MG63 (cell line): ENCODE data around the gene ZNF215. TPM values are rescaled to one million over a fixed set of nuclear protein-coding genes. Genes with fewer than 3 reads are reported as not detected.
"Not testable (repeated sequence)": the region's sequence is repeated elsewhere in the genome, so short reads cannot be mapped to it uniquely, and the experiment has no call there.

Source experiments
- DNase-seq: peaks from one replicate; pipeline ENCODE4 v3.0.0-alpha.2; 2020
- H3K27me3 ChIP-seq: fragments of 250-450 bp; sonication (Bioruptor Pico); 2 replicates; pipeline ENCODE4 v1.5.1; 2020; ENCODE audit warnings: mild to moderate bottlenecking, moderate library complexity
- H3K36me3 ChIP-seq: fragments of 250-450 bp; sonication (Bioruptor Pico); 2 replicates; pipeline ENCODE4 v1.5.1; 2020; ENCODE audit warnings: mild to moderate bottlenecking, moderate library complexity
- H3K4me3 ChIP-seq: fragments of 250-450 bp; sonication (Bioruptor Pico); 2 replicates; pipeline ENCODE4 v1.5.1; 2020; ENCODE audit warnings: mild to moderate bottlenecking, moderate library complexity
- H3K9me3 ChIP-seq: fragments of 250-450 bp; sonication (Bioruptor Pico); 2 replicates; pipeline ENCODE4 v1.5.1; 2020; ENCODE audit warnings: mild to moderate bottlenecking, moderate library complexity
- total RNA-seq: library from RNA; depleted of rRNA; stranded (reverse); fragments of >200 nt; shearing (Covaris generic); gene quantifications from 2 replicates; pipeline ENCODE4 v1.2.3, GENCODE V29; 2014; ENCODE audit warnings: low replicate concordance

The ZNF215 gene
- total RNA-seq, 1 experiment from 2014 or later = 6.2 TPM

DNA sequence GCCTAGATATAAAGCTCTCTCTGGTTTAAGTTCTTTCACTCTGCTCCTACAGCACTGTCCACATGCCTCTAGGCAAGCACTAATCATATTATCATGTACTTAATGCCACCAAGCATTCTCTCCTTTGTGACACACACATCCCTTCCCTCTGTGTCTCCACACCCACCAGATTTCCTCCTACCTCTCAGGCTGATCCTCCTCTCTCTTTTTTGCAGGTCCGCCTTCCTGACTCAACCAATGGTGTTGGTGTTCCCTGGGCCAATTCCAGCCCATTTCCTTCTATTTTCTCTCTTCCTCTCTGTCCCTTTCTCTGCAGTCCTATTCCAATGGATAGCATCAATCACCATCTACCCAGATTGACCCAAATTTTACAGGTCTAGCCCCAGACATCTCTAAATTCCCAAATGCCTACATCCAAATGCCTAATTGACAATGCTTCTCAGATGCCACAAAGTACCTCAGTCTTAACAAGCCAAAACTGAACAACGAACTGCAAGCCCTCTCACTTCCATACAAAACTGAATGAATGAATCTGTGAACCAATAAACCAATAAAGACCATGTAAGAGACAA, 504 bp upstream of the ZNF215 start:
- peak; percentile 38 for DNase-seq
- no peaks in the 10 kb centered on the region for H3K9me3 ChIP-seq
- H3K4me3 ChIP-seq = peak overlapping the region; percentile 83
- no peaks in the 10 kb centered on the region for H3K27me3 ChIP-seq
- H3K36me3 ChIP-seq = 0 out of 2 replicates have a peak, but pooled peaks cover 3% of the 10 kb centered on the region

DNA sequence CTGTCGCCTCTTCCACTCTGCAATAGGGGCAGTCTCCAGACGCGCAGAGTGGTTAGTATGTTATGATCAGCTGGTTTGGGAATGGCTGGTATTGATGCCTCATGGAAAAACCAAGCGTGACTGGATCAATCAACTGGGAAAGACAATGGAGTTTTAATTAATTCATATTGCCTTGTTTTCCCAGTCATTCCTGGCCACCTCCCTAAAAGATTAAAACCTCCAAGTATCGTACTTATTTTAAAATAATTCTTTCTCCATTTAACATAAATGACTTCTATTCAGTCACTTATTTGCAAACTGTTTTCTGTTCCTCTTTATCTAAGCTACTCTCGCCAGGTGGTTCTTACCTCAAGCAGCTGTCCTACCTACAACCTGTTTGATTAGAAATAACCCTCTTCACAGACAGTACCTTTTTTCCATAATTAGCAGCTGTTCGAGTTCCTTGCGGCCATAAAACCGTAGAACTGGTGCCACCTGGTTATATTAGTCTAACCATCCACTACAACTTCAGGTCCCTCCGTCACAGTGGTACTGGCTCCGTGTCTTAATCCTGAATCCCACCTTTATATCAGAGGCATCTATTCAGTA, 898 bp downstream of the ZNF215 start:
- no peaks in the 10 kb centered on the region for H3K27me3 ChIP-seq
- peak overlapping the region; percentile 83 for H3K4me3 ChIP-seq
- DNase-seq = no peak
- 0 out of 2 replicates have a peak, but pooled peaks cover 3% of the 10 kb centered on the region for H3K36me3 ChIP-seq
- no peaks in the 10 kb centered on the region for H3K9me3 ChIP-seq

DNA sequence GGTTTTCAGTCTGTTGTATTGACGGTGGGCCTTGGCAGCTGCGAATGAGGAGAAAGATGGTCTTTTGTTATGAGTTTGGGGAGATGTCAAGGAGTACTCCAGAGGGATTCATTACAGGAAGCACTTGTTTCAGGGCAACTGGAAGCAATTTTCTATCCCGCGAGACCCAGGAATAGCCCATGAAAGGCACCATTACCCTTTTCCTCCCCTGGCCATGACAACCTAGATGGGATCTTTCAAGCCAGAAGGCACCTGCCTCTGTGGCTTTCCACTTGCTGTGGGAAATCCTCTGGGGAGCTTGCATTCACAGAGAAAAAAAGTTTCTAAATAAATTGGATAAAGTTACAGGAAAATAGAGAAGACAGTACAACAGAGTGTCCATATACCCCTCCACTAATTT, 2.7 kb downstream of the ZNF215 start:
- DNase-seq = no peak
- Histone ChIP-seq H3K36me3 (0 out of 2 replicates have a peak, but pooled peaks cover 3% of the 10 kb centered on the region), H3K9me3 (no peaks in the 10 kb centered on the region), H3K27me3 (no peaks in the 10 kb centered on the region), H3K4me3 (no peak overlapping the region)

GRCh38 chr11:6931146-6931713, 5.0 kb downstream of the ZNF215 start:
- Histone ChIP-seq H3K9me3 (no peaks in the 10 kb centered on the region), H3K4me3 (no peak overlapping the region), H3K27me3 (no peaks in the 10 kb centered on the region), H3K36me3 (peaks cover 3% of the 10 kb centered on the region; the same call in 1 of the 2 replicates)
- no peak for DNase-seq

GRCh38 chr11:6932145-6932544, 5.9 kb downstream of the ZNF215 start:
- H3K27me3 ChIP-seq = no peaks in the 10 kb centered on the region
- H3K9me3 ChIP-seq = no peaks in the 10 kb centered on the region
- H3K4me3 ChIP-seq = no peak overlapping the region
- DNase-seq = no peak
- H3K36me3 ChIP-seq = peaks cover 3% of the 10 kb centered on the region; the same call in 1 of the 2 replicates

DNA sequence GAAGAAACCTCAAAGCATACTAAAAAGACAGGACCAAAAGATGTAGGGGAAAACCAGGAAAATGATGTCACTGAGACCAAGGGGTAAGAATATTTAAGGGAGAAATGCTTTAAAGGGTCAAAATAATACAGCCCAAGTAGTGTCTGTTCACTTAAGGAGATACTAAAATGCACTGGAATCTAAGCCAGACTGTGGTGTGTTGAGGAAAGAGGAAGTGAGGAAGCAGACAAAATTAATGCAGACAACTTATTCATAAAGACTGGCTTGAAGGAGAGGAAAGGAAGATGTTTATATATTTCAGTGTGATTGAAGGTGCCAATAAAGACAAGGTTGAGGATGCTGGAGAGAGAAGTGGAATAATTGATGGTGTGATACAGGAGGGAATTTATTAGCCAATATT, 15.7 kb downstream of the ZNF215 start:
- DNase-seq = no peak
- no peaks in the 10 kb centered on the region for H3K27me3 ChIP-seq
- H3K9me3 ChIP-seq = no peaks in the 10 kb centered on the region
- H3K4me3 ChIP-seq = no peak overlapping the region
- no peaks in the 10 kb centered on the region; the same call in 1 of the 2 replicates for H3K36me3 ChIP-seq

- no peak for DNase-seq
Measured at GRCh38 chr11:6943131-6943530, 16.9 kb downstream of the ZNF215 start.

GRCh38 chr11:6954248-6954647, 28.0 kb downstream of the ZNF215 start:
- DNase-seq, H3K4me3 ChIP-seq, H3K36me3 ChIP-seq, H3K9me3 ChIP-seq, H3K27me3 ChIP-seq: not testable (repeated sequence)

More at GRCh38 chr11:6943131-6943530, 16.9 kb downstream of the ZNF215 start:
- H3K4me3 ChIP-seq = no peak overlapping the region
- no peaks in the 10 kb centered on the region for H3K9me3 ChIP-seq
- H3K36me3 ChIP-seq = no peaks in the 10 kb centered on the region; the same call in 1 of the 2 replicates
- H3K27me3 ChIP-seq = no peaks in the 10 kb centered on the region

DNA sequence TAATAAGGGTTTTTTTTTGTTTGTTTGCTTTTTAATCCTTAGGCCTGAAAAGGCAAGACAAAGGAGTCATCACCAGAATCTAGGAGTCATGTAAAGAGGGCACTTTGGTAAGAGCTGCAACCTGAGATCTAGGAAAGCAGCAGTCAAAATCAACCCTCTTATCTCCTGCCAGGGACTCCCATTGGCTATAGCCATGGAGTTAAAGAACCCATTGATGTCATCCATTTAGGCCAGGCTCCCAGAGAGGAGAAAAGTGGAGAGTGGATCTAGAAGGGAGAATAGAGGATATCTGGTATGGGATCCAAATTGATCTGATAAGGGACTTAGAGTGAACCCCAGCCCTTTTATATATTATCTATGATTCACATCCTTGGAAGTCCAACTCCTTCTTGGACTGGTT, 35.9 kb downstream of the ZNF215 start:
- DNase-seq = no peak
- no peaks in the 10 kb centered on the region for H3K27me3 ChIP-seq
- no peak overlapping the region for H3K4me3 ChIP-seq
- H3K36me3 ChIP-seq = no peaks in the 10 kb centered on the region
- peaks cover 2% of the 10 kb centered on the region; the same call in 1 of the 2 replicates for H3K9me3 ChIP-seq

GRCh38 chr11:6962673-6963072, 36.4 kb downstream of the ZNF215 start:
- no peak for DNase-seq
- peaks cover 4% of the 10 kb centered on the region; the same call in 1 of the 2 replicates for H3K9me3 ChIP-seq
- H3K4me3 ChIP-seq = no peak overlapping the region
- no peaks in the 10 kb centered on the region for H3K36me3 ChIP-seq
- H3K27me3 ChIP-seq = no peaks in the 10 kb centered on the region

DNA sequence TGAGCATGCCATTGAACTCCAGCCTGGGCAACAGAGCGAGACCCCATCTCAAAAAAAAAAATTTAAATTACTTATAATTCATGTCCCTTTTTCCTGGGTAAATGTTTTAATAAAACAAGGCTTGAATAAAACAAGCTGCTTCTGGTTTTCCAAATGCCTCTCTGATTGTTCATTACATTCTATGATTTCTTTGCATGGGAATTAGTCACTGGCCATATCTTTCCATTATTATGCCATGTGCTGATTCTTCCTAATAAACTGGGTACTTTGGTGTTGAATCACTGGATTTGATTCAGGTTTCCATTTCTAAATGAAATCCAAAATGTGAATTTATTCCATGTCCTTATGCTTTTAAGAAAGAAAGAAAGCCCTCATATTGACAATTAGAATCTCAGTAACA, 42.6 kb downstream of the ZNF215 start:
- H3K36me3 ChIP-seq = no peaks in the 10 kb centered on the region
- no peak for DNase-seq

DNA sequence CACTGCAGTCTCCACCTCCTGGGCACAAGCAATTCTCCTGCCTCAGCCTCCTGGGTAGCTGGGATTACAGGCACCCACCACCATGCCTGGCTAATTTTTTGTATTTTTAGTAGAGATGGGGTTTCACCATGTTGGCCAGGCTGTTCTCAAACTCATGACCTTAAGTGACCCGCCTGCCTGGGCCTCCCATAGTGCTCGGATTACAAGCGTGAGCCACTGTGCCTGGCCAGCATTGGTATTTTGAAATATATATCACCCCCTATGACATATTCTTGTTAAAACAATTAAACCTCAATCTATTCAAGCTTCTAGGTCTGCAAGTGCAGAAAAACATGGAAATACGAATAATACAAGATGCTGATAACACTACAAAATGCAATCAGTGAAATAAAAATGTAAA, 43.6 kb downstream of the ZNF215 start:
- peak; percentile 15 for DNase-seq
- not testable (repeated sequence) for H3K36me3 ChIP-seq

More for the DNA sequence above, 42.6 kb downstream of the ZNF215 start:
- Histone ChIP-seq H3K9me3 (peaks cover 4% of the 10 kb centered on the region; the same call in 1 of the 2 replicates), H3K27me3 (no peaks in the 10 kb centered on the region), H3K4me3 (no peak overlapping the region)

GRCh38 chr11:6979365-6979764, 53.1 kb downstream of the ZNF215 start:
- Histone ChIP-seq H3K9me3 (no peaks in the 10 kb centered on the region), H3K27me3 (no peaks in the 10 kb centered on the region), H3K4me3 (no peak overlapping the region), H3K36me3 (no peaks in the 10 kb centered on the region)
- DNase-seq = no peak

More for the DNA sequence above, 43.6 kb downstream of the ZNF215 start:
- H3K4me3 ChIP-seq, H3K27me3 ChIP-seq, H3K9me3 ChIP-seq: not testable (repeated sequence)

GRCh38 chr11:6986487-6986886, 60.3 kb downstream of the ZNF215 start:
- Histone ChIP-seq H3K4me3 (no peak overlapping the region), H3K27me3 (no peaks in the 10 kb centered on the region)
- DNase-seq = no peak

GRCh38 chr11:6988506-6988905, 62.3 kb downstream of the ZNF215 start:
- no peaks in the 10 kb centered on the region for H3K27me3 ChIP-seq
- 0 out of 2 replicates have a peak, but pooled peaks cover 3% of the 10 kb centered on the region for H3K9me3 ChIP-seq
- H3K4me3 ChIP-seq = no peak overlapping the region
- H3K36me3 ChIP-seq = no peaks in the 10 kb centered on the region
- DNase-seq = no peak

More at GRCh38 chr11:6986487-6986886, 60.3 kb downstream of the ZNF215 start:
- no peaks in the 10 kb centered on the region for H3K36me3 ChIP-seq
- H3K9me3 ChIP-seq = 0 out of 2 replicates have a peak, but pooled peaks cover 3% of the 10 kb centered on the region

GRCh38 chr11:6991227-6991626, 65.0 kb downstream of the ZNF215 start:
- DNase-seq = no peak
- no peaks in the 10 kb centered on the region for H3K27me3 ChIP-seq
- 0 out of 2 replicates have a peak, but pooled peaks cover 3% of the 10 kb centered on the region for H3K9me3 ChIP-seq
- no peaks in the 10 kb centered on the region for H3K36me3 ChIP-seq
- no peak overlapping the region for H3K4me3 ChIP-seq

DNA sequence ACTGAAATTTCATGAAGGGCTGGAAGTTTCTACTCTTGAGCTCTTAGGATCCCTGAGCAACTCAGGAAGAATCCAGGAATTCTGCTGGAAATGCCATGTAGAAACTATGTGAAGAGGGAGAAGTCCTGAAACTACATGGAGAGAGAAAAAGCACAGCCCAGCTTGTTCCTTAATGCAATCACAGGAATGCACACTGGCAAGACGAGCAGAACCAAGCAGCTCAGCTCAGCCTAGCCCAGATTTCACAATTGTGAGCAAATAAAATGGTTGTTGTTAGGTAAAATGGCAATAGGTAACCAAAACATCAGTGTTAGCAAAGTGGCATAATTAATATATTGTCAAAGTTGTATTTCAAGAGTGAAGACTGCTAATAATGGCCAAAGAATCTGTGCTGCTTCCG, 65.8 kb downstream of the ZNF215 start:
- Histone ChIP-seq H3K36me3 (no peaks in the 10 kb centered on the region), H3K9me3 (no peaks in the 10 kb centered on the region), H3K27me3 (no peaks in the 10 kb centered on the region), H3K4me3 (no peak overlapping the region)
- DNase-seq = no peak
